ENCODE measurements around the gene TEKT3. TPM values are rescaled to one million over a fixed set of nuclear protein-coding genes. Genes with fewer than 3 reads are reported as not detected.
A peak's percentile ranks its signal among the peaks of the same experiment; 100 is the strongest.

The TEKT3 gene
- total and polyA plus RNA-seq, 4 donors, result 1.9 to 3.0 (median 2.5) TPM; not detected in 1

GRCh38 chr17:15270628-15271381 is 70.6 kb downstream of the TEKT3 start:
- WGBS, 2 donors, result 92 to 93% methylated on average over 9 of the region's 9 CpGs
- ATAC-seq (ENCODE audit: low FRiP score) (no peak), DNase-seq (no peak)
- H3K27ac ChIP-seq (ENCODE audit: low read depth in 1 of 2, low read length in 2 of 2), result no peak overlapping the region
- no peak overlapping the region for H3K4me3 ChIP-seq (ENCODE audit: low read length in 2 of 2)
- no peaks in the 10 kb centered on the region for H3K9me3 ChIP-seq (ENCODE audit: control insufficient read depth, low read length)
- no peaks in the 10 kb centered on the region for H3K4me1 ChIP-seq (ENCODE audit: control insufficient read depth in 1 of 2, insufficient read depth in 2 of 2, low read length in 2 of 2)
- intact Hi-C loops (cut with DNase I), result loop anchor here in 1 of 2 donors (1.0 kb wide), 1 partner anchor 13 kb away; no protein-coding TSS in a partner anchor
- H3K27me3 ChIP-seq (ENCODE audit: control insufficient read depth in 1 of 2, insufficient read depth in 2 of 2, low read length in 1 of 2), result no peaks in the 10 kb centered on the region
- H3K36me3 ChIP-seq (ENCODE audit: control insufficient read depth in 1 of 2, insufficient read depth in 2 of 2, low read length in 1 of 2), result no peaks in the 10 kb centered on the region

DNA sequence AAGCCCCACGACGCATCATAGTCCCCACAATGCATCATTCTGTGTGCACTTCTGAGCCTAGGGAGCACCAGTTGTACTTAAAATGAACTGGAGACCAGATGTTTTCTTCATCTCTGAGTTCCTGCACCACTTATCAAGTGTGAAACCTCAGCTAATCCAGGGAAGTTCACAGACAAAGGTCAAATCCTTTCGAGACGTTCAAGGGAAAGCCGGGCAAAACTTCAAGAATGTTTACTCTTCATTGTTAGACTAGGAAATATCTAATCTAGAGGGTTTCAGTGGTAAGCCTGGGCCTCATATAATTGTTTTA is 71.7 kb downstream of the TEKT3 start:
- 84 to 86% methylated on average over 5 of the region's 5 CpGs for WGBS, 2 donors
- ATAC-seq (ENCODE audit: low FRiP score) (no peak), DNase-seq (no peak)
- Histone ChIP-seq H3K36me3 (ENCODE audit: control insufficient read depth in 1 of 2, insufficient read depth in 2 of 2, low read length in 1 of 2) (no peaks in the 10 kb centered on the region), H3K27me3 (ENCODE audit: control insufficient read depth in 1 of 2, insufficient read depth in 2 of 2, low read length in 1 of 2) (no peaks in the 10 kb centered on the region), H3K9me3 (ENCODE audit: control insufficient read depth, low read length) (no peaks in the 10 kb centered on the region), H3K27ac (ENCODE audit: low read depth in 1 of 2, low read length in 2 of 2) (no peak overlapping the region), H3K4me3 (ENCODE audit: low read length in 2 of 2) (no peak overlapping the region), H3K4me1 (ENCODE audit: control insufficient read depth in 1 of 2, insufficient read depth in 2 of 2, low read length in 2 of 2) (no peaks in the 10 kb centered on the region)
- intact Hi-C loops (cut with DNase I), result loop anchor here in 1 of 2 donors (5.0 kb wide), 1 partner anchor 63 kb away; no protein-coding TSS in a partner anchor

DNA sequence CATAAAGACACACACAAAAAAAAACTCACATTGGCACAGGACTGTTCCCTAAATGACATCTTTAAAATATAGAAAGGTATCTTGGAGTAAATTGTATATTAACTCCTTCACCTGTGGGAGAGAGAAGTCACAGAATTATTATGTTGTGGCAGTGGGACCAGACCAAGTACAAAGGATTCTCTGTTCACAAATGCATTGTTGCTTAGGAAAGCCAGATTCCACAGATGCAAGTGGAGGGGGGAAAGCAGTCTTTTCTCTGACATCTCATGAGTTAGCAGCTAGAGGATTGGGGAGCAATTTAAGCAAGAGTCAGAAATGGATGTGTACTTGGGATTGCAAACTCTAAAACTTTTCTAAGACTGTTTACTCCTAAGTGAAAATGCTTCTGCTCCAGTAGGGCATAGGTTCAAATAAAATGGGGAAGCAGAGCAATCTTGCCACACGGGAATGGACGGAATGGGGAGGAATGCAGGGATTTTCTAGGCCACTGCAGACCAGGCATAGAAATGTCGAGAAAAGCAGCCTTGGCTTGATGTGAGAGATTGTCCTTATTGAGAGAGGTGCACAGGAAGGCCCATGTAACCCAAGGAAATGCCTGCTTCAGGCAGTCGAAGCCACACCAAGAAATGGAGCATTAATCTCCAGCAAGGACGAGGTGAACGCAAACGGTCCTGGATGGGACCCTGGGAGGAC is 72.2 kb downstream of the TEKT3 start:
- no peaks in the 10 kb centered on the region for H3K27me3 ChIP-seq (ENCODE audit: control insufficient read depth in 1 of 2, insufficient read depth in 2 of 2, low read length in 1 of 2)
- H3K9me3 ChIP-seq (ENCODE audit: control insufficient read depth, low read length), result no peaks in the 10 kb centered on the region
- no peak overlapping the region for H3K27ac ChIP-seq (ENCODE audit: low read depth in 1 of 2, low read length in 2 of 2)
- ATAC-seq (ENCODE audit: low FRiP score) (no peak), DNase-seq (no peak)
- H3K4me3 ChIP-seq (ENCODE audit: low read length in 2 of 2), result no peak overlapping the region
- intact Hi-C loops (cut with DNase I), result loop anchor here in 1 of 2 donors (5.0 kb wide), 1 partner anchor 63 kb away; no protein-coding TSS in a partner anchor
- H3K4me1 ChIP-seq (ENCODE audit: control insufficient read depth in 1 of 2, insufficient read depth in 2 of 2, low read length in 2 of 2), result no peaks in the 10 kb centered on the region
- H3K36me3 ChIP-seq (ENCODE audit: control insufficient read depth in 1 of 2, insufficient read depth in 2 of 2, low read length in 1 of 2), result no peaks in the 10 kb centered on the region
- whole genome bisulfite sequencing, 2 donors, result 80 to 81% methylated on average over 7 of the region's 7 CpGs

DNA sequence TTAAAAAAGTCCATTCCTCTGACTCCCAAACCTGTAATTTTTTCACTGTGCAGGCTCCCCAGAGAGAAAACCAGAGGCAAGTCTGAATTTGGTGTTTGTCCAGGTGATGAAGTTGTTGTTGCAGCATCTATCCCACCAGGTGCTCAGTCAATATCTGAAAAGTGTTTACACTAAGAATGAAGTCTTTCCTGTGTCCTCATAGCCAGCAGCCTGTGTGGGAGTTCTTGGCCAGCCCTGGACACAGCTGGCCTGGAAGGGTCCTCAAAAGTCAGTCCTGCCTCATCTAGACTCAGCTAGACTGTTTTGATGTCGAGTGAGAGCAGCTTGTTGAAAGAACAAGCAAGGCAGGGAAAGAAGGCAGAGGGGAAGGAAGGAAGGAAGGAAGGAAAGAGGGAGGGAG is 72.9 kb downstream of the TEKT3 start:
- intact Hi-C loops (cut with DNase I), result loop anchor here in 1 of 2 donors (5.0 kb wide), 1 partner anchor 64 kb away; no protein-coding TSS in a partner anchor
- no peaks in the 10 kb centered on the region for H3K36me3 ChIP-seq (ENCODE audit: control insufficient read depth in 1 of 2, insufficient read depth in 2 of 2, low read length in 1 of 2)
- H3K9me3 ChIP-seq (ENCODE audit: control insufficient read depth, low read length), result no peaks in the 10 kb centered on the region
- WGBS, 2 donors, result 25 to 41% methylated on average over 1 of the region's 1 CpG
- no peak overlapping the region for H3K4me3 ChIP-seq (ENCODE audit: low read length in 2 of 2)
- no peak for ATAC-seq (ENCODE audit: low FRiP score)
- H3K27me3 ChIP-seq (ENCODE audit: control insufficient read depth in 1 of 2, insufficient read depth in 2 of 2, low read length in 1 of 2), result no peaks in the 10 kb centered on the region
- no peak overlapping the region for H3K27ac ChIP-seq (ENCODE audit: low read depth in 1 of 2, low read length in 2 of 2)
- no peak for DNase-seq
- H3K4me1 ChIP-seq (ENCODE audit: control insufficient read depth in 1 of 2, insufficient read depth in 2 of 2, low read length in 2 of 2), result no peaks in the 10 kb centered on the region

DNA sequence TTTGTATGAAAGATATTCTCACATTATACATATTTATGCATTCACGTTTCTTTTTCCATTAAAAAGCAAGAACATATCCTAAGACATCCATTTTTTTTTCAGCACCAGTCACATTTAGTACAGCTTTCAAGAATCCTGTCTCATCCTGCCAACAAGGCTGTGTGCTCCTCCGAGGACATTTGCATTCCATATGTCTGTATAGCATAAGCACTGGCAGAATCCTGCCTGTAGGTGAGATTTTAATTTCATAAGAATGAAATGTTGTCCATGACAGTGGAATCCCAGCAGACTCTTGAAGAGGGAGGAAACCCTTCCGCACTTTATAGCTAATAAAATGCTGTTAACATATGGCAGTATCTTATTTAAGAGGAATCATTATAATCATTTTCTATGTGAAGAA is 73.4 kb downstream of the TEKT3 start:
- Histone ChIP-seq H3K36me3 (ENCODE audit: control insufficient read depth in 1 of 2, insufficient read depth in 2 of 2, low read length in 1 of 2) (no peaks in the 10 kb centered on the region), H3K27me3 (ENCODE audit: control insufficient read depth in 1 of 2, insufficient read depth in 2 of 2, low read length in 1 of 2) (no peaks in the 10 kb centered on the region), H3K9me3 (ENCODE audit: control insufficient read depth, low read length) (no peaks in the 10 kb centered on the region), H3K4me3 (ENCODE audit: low read length in 2 of 2) (no peak overlapping the region), H3K27ac (ENCODE audit: low read depth in 1 of 2, low read length in 2 of 2) (no peak overlapping the region), H3K4me1 (ENCODE audit: control insufficient read depth in 1 of 2, insufficient read depth in 2 of 2, low read length in 2 of 2) (no peaks in the 10 kb centered on the region)
- intact Hi-C loops (cut with DNase I), result loop anchor here in 1 of 2 donors (5.0 kb wide), 1 partner anchor 64 kb away; no protein-coding TSS in a partner anchor
- ATAC-seq (ENCODE audit: low FRiP score) (no peak), DNase-seq (no peak)
- 72 to 76% methylated on average over 3 of the region's 3 CpGs for WGBS, 2 donors

GRCh38 chr17:15266325-15267125 is 74.9 kb downstream of the TEKT3 start:
- H3K27ac ChIP-seq (ENCODE audit: low read depth in 1 of 2, low read length in 2 of 2), result no peak overlapping the region
- WGBS, 2 donors, result 88% methylated on average over 13 of the region's 13 CpGs
- intact Hi-C loops (cut with DNase I), result loop anchor here in 1 of 2 donors (5.0 kb wide), 1 partner anchor 66 kb away; no protein-coding TSS in a partner anchor
- H3K9me3 ChIP-seq (ENCODE audit: control insufficient read depth, low read length), result no peaks in the 10 kb centered on the region
- no peak overlapping the region for H3K4me3 ChIP-seq (ENCODE audit: low read length in 2 of 2)
- no peak for ATAC-seq (ENCODE audit: low FRiP score)
- no peak for DNase-seq
- no peaks in the 10 kb centered on the region for H3K27me3 ChIP-seq (ENCODE audit: control insufficient read depth in 1 of 2, insufficient read depth in 2 of 2, low read length in 1 of 2)
- H3K4me1 ChIP-seq (ENCODE audit: control insufficient read depth in 1 of 2, insufficient read depth in 2 of 2, low read length in 2 of 2), result no peaks in the 10 kb centered on the region
- no peaks in the 10 kb centered on the region for H3K36me3 ChIP-seq (ENCODE audit: control insufficient read depth in 1 of 2, insufficient read depth in 2 of 2, low read length in 1 of 2)

- WGBS, 2 donors, result 6 to 14% methylated on average over 6 of the region's 6 CpGs
- Histone ChIP-seq H3K27me3 (ENCODE audit: control insufficient read depth in 1 of 2, insufficient read depth in 2 of 2, low read length in 1 of 2) (no peaks in the 10 kb centered on the region), H3K27ac (ENCODE audit: low read depth in 1 of 2, low read length in 2 of 2) (no peak within 1 kb of the TSS), H3K4me1 (ENCODE audit: control insufficient read depth in 1 of 2, insufficient read depth in 2 of 2, low read length in 2 of 2) (no peaks in the 10 kb centered on the region), H3K4me3 (ENCODE audit: low read length in 2 of 2) (no peak within 1 kb of the TSS), H3K9me3 (ENCODE audit: control insufficient read depth, low read length) (no peaks in the 10 kb centered on the region), H3K36me3 (ENCODE audit: control insufficient read depth in 1 of 2, insufficient read depth in 2 of 2, low read length in 1 of 2) (no peaks in the 10 kb centered on the region)
- peak in 1 of 2 donors; percentile 65 for DNase-seq
- intact Hi-C loops (cut with DNase I), result loop anchor here in 1 of 2 donors (5.0 kb wide), 1 partner anchor 67 kb away; no protein-coding TSS in a partner anchor
- no peak for ATAC-seq (ENCODE audit: low FRiP score)
Observed at GRCh38 chr17:15265131-15265530, 76.3 kb downstream of the TEKT3 start, which contains the start of gene PMP22. Gene PMP22, minus strand, starts transcription at chr17:15265326. Its CDS starts 4,599 bp downstream, at chr17:15260727.

GRCh38 chr17:15264542-15264941 is 76.9 kb downstream of the TEKT3 start:
- Histone ChIP-seq H3K27ac (ENCODE audit: low read depth in 1 of 2, low read length in 2 of 2) (no peak overlapping the region), H3K27me3 (ENCODE audit: control insufficient read depth in 1 of 2, insufficient read depth in 2 of 2, low read length in 1 of 2) (no peaks in the 10 kb centered on the region), H3K9me3 (ENCODE audit: control insufficient read depth, low read length) (no peaks in the 10 kb centered on the region), H3K4me1 (ENCODE audit: control insufficient read depth in 1 of 2, insufficient read depth in 2 of 2, low read length in 2 of 2) (no peaks in the 10 kb centered on the region), H3K4me3 (ENCODE audit: low read length in 2 of 2) (no peak overlapping the region), H3K36me3 (ENCODE audit: control insufficient read depth in 1 of 2, insufficient read depth in 2 of 2, low read length in 1 of 2) (no peaks in the 10 kb centered on the region)
- DNase-seq, result peak in 1 of 2 donors; percentile 57
- 67 to 78% methylated on average over 2 of the region's 2 CpGs for WGBS, 2 donors
- ATAC-seq (ENCODE audit: low FRiP score), result no peak
- intact Hi-C loops (cut with DNase I), result loop anchor here in 1 of 2 donors (5.0 kb wide), 2 partner anchors 78 to 148 kb away; partner anchors contain the start of gene TEKT3
